ENCODE measurements around the gene WDFY1.
"Not testable (repeated sequence)": the region's sequence is repeated elsewhere in the genome, so short reads cannot be mapped to it uniquely, and the experiment has no call there.

The WDFY1 gene

GRCh38 chr2:223957092-223957851 lies 12.1 kb upstream of the WDFY1 start, which contains the start of gene MRPL44:
Gene MRPL44, plus strand, starts transcription at chr2:223957463. Its CDS starts 10 bp downstream, at chr2:223957473.
- DNase-seq = peak; percentile 92

- DNase-seq = no peak
Observed at GRCh38 chr2:223956300-223956699, 11.2 kb upstream of the WDFY1 start.

GRCh38 chr2:223954401-223954800 lies 9.3 kb upstream of the WDFY1 start:
- no peak for DNase-seq

- DNase-seq = no peak
Observed at GRCh38 chr2:223952280-223952968, 7.3 kb upstream of the WDFY1 start.

GRCh38 chr2:223950448-223951347 lies 5.6 kb upstream of the WDFY1 start:
- DNase-seq = no peak

- no peak for DNase-seq
Observed at GRCh38 chr2:223949241-223949840, 4.2 kb upstream of the WDFY1 start.

- no peak for DNase-seq
Observed at GRCh38 chr2:223947711-223948205, 2.6 kb upstream of the WDFY1 start.

GRCh38 chr2:223945755-223946154 lies 620 bp upstream of the WDFY1 start:
- no peak for DNase-seq

- DNase-seq = no peak
Observed at GRCh38 chr2:223944166-223944702, 901 bp downstream of the WDFY1 start.

- no peak for DNase-seq
Observed at GRCh38 chr2:223943561-223944008, 1.6 kb downstream of the WDFY1 start.

GRCh38 chr2:223943135-223943534 lies 2.0 kb downstream of the WDFY1 start:
- DNase-seq = no peak

- no peak for DNase-seq
Observed at GRCh38 chr2:223941579-223942277, 3.4 kb downstream of the WDFY1 start.

GRCh38 chr2:223939438-223939837 lies 5.7 kb downstream of the WDFY1 start:
- DNase-seq = not testable (repeated sequence)

- no peak for DNase-seq
Observed at GRCh38 chr2:223937535-223937934, 7.6 kb downstream of the WDFY1 start.

GRCh38 chr2:223936862-223937326 lies 8.2 kb downstream of the WDFY1 start:
- no peak for DNase-seq

GRCh38 chr2:223935459-223936125 lies 9.5 kb downstream of the WDFY1 start:
- no peak for DNase-seq

GRCh38 chr2:223934870-223935269 lies 10.3 kb downstream of the WDFY1 start:
- DNase-seq = no peak

- no peak for DNase-seq
Observed at GRCh38 chr2:223932816-223933800, 12.0 kb downstream of the WDFY1 start.

Data from GF-D8 (cell line).